ENCODE measurements around the gene XCR1.

XCR1 gene

DNA sequence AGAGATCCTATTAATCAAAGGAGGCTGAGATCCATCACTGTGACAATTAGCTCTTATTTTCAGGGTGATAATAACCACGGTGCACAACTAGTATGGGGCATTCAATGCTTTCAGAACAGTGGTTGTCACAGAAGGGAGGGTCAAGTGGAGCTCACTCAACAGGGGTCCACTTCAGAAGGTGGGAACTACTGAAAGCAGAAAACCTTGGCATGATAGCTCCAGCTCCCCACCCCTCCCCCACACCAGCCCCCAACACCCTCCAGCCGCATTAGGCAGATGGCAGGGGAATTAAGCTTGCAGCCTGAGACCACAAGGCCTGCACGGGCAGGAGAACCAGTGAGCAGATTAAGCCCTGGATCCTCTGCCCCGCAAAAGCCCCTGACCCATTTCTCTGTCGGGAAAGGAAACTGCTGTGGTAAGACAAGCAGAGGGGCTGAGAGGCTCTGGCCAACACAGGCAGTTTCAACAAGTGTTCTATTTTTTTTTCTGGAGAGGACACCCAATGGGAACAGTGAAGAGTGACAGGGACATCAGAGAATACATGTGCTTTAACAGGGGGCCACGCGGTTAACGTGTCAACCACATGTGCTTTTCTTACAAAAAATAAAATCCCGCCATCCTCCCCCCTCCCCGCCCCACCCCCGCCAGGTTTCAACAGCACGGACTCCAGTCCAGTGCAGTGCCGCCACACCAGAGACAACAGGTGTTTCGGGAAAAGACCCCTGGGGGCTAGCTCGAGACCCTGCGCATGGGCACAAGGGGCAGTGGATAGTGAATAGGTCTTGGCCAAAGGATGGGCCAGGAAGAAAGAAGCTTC lies 32.7 kb downstream of the XCR1 start:
- H2AFZ ChIP-seq (ENCODE audit: low read depth, low read length, severe bottlenecking): peak overlapping the region; percentile 100
- no peaks in the 10 kb centered on the region for H3F3A ChIP-seq (ENCODE audit: insufficient read depth)
- peaks cover 38% of the 10 kb centered on the region for H3K79me2 ChIP-seq (ENCODE audit: insufficient read depth, low read length)

DNA sequence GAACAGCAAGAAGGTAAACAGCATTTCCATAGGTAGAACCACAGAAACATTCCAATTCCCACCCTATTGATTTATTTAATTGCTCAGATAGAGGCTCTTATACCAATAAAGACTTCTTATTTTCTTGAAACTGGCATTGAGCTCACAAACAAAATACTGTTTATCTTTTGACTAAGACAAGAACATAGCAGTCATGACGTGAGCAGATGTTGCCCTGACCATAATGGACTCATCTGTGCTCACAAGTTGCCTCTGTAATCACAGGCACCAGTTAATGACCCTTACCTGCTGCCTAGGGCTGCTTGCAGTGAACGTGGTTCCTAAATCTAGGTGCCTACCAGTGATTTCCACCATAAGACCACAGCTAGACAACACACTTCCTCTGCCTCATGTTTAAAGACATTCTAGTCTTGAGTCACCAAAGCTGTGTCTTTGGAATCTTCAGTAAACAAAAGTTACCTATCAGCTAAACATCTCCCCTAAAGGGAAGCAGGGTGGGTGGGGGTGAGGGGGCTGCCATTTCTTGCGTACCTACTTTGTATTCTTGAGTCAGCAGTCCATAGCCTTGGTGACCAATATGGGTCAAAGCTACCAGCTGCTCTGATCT lies 33.8 kb downstream of the XCR1 start:
- H2AFZ ChIP-seq (ENCODE audit: low read depth, low read length, severe bottlenecking): no peak overlapping the region
- H3K9ac ChIP-seq (ENCODE audit: low read length): no peak overlapping the region
- peak overlapping the region; percentile 68 for H3K4me2 ChIP-seq (ENCODE audit: low read depth, low read length, poor library complexity, severe bottlenecking)
- no peaks in the 10 kb centered on the region for H3K36me3 ChIP-seq (ENCODE audit: low read length)
- H3K79me2 ChIP-seq (ENCODE audit: insufficient read depth, low read length): peaks cover 42% of the 10 kb centered on the region
- no peak overlapping the region for H3K27ac ChIP-seq (ENCODE audit: low read depth, low read length)
- H3F3A ChIP-seq (ENCODE audit: insufficient read depth): no peaks in the 10 kb centered on the region
- TF ChIP-seq, protein P1, sequence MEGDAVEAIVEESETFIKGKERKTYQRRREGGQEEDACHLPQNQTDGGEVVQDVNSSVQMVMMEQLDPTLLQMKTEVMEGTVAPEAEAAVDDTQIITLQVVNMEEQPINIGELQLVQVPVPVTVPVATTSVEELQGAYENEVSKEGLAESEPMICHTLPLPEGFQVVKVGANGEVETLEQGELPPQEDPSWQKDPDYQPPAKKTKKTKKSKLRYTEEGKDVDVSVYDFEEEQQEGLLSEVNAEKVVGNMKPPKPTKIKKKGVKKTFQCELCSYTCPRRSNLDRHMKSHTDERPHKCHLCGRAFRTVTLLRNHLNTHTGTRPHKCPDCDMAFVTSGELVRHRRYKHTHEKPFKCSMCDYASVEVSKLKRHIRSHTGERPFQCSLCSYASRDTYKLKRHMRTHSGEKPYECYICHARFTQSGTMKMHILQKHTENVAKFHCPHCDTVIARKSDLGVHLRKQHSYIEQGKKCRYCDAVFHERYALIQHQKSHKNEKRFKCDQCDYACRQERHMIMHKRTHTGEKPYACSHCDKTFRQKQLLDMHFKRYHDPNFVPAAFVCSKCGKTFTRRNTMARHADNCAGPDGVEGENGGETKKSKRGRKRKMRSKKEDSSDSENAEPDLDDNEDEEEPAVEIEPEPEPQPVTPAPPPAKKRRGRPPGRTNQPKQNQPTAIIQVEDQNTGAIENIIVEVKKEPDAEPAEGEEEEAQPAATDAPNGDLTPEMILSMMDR (IDR thresholded peaks at IDR 0.05; ENCODE audit: insufficient read depth, low read length, poor library complexity, severe bottlenecking): no peak
- TF ChIP-seq EZH2phosphoT487 (conservative IDR thresholded peaks at IDR 0.05; ENCODE audit: low read length): no peak
- H3K27me3 ChIP-seq (ENCODE audit: low read length): no peaks in the 10 kb centered on the region
- H3K4me3 ChIP-seq (ENCODE audit: insufficient read depth, low read length, poor library complexity, severe bottlenecking): no peak overlapping the region
- no peaks in the 10 kb centered on the region for H3K9me3 ChIP-seq (ENCODE audit: insufficient read depth, low read length)
- no peaks in the 10 kb centered on the region for H4K20me1 ChIP-seq (ENCODE audit: low read depth, low read length)
- H3K9me2 ChIP-seq (replicated peaks; ENCODE audit: insufficient read depth, low read length): no peaks in the 10 kb centered on the region

More for the DNA sequence above, 32.7 kb downstream of the XCR1 start:
- Histone ChIP-seq H3K4me2 (ENCODE audit: low read depth, low read length, poor library complexity, severe bottlenecking) (peak overlapping the region; percentile 68), H3K27me3 (ENCODE audit: low read length) (no peaks in the 10 kb centered on the region), H3K36me3 (ENCODE audit: low read length) (no peaks in the 10 kb centered on the region), H3K9me3 (ENCODE audit: insufficient read depth, low read length) (no peaks in the 10 kb centered on the region), H3K9me2 (replicated peaks; ENCODE audit: insufficient read depth, low read length) (no peaks in the 10 kb centered on the region), H3K9ac (ENCODE audit: low read length) (peak overlapping the region; percentile 78), H3K27ac (ENCODE audit: low read depth, low read length) (peak overlapping the region; percentile 43), H3K4me3 (ENCODE audit: insufficient read depth, low read length, poor library complexity, severe bottlenecking) (peak overlapping the region; percentile 74), H4K20me1 (ENCODE audit: low read depth, low read length) (no peaks in the 10 kb centered on the region)
- TF ChIP-seq EZH2phosphoT487 (conservative IDR thresholded peaks at IDR 0.05; ENCODE audit: low read length): no peak
- TF ChIP-seq, protein P1 (IDR thresholded peaks at IDR 0.05; ENCODE audit: insufficient read depth, low read length, poor library complexity, severe bottlenecking): no peak

DNA sequence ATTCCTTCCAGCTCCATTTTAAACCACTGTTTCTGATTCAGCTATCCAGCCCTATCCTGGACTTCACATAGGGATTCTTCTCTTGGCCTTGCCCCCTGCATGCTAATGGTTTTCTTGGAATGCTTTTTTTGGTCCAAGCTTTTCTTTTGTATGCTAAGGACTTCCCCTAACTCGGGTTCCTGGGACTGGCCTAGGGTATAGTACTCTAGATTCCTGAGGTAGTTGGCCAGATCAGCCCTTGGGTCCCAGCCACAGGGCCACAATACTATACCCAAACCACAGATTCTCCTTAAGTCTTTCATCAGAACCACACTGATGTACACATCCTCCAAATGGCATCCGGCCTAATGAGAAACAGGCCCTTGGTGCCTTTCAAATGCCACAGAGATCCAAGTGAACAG lies 34.5 kb downstream of the XCR1 start:
- H3K4me3 ChIP-seq (ENCODE audit: insufficient read depth, low read length, poor library complexity, severe bottlenecking): no peak overlapping the region
- peaks cover 49% of the 10 kb centered on the region for H3K79me2 ChIP-seq (ENCODE audit: insufficient read depth, low read length)
- H3F3A ChIP-seq (ENCODE audit: insufficient read depth): no peaks in the 10 kb centered on the region
- no peaks in the 10 kb centered on the region for H4K20me1 ChIP-seq (ENCODE audit: low read depth, low read length)
- TF ChIP-seq EZH2phosphoT487 (conservative IDR thresholded peaks at IDR 0.05; ENCODE audit: low read length): no peak
- TF ChIP-seq, protein P1 (IDR thresholded peaks at IDR 0.05; ENCODE audit: insufficient read depth, low read length, poor library complexity, severe bottlenecking): no peak
- no peak overlapping the region for H2AFZ ChIP-seq (ENCODE audit: low read depth, low read length, severe bottlenecking)
- no peaks in the 10 kb centered on the region for H3K9me2 ChIP-seq (replicated peaks; ENCODE audit: insufficient read depth, low read length)
- H3K9ac ChIP-seq (ENCODE audit: low read length): no peak overlapping the region
- H3K36me3 ChIP-seq (ENCODE audit: low read length): no peaks in the 10 kb centered on the region
- H3K27me3 ChIP-seq (ENCODE audit: low read length): no peaks in the 10 kb centered on the region
- peak overlapping the region; percentile 68 for H3K4me2 ChIP-seq (ENCODE audit: low read depth, low read length, poor library complexity, severe bottlenecking)
- H3K9me3 ChIP-seq (ENCODE audit: insufficient read depth, low read length): no peaks in the 10 kb centered on the region
- H3K27ac ChIP-seq (ENCODE audit: low read depth, low read length): no peak overlapping the region

Data from SU-DHL-6 (cell line).